Measurements from ENCODE around the gene EFNA5.

DNA sequence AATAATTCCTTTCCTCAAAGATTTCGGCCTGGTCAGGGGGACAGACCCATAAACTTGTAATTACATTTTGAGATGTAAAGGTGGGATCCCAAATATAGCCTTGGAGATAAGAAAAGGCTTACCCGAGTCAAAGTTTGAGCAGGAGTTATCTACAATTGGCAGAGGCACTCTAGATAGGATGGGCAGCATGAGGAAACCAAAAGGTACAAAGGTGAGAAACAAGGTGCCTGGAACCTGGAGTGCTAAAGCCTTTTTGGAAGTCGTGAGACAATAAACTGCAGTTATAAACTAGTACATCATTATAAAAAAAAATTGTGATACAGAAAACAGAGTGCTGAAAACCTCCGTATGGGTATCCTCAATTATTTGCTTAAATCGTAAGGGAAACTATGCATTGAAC lies 212.4 kb downstream of the EFNA5 start:
- TF ChIP-seq MYC (IDR thresholded peaks at IDR 0.05; ENCODE audit: low read depth, low read length) = no peak
- TF ChIP-seq, protein P1, sequence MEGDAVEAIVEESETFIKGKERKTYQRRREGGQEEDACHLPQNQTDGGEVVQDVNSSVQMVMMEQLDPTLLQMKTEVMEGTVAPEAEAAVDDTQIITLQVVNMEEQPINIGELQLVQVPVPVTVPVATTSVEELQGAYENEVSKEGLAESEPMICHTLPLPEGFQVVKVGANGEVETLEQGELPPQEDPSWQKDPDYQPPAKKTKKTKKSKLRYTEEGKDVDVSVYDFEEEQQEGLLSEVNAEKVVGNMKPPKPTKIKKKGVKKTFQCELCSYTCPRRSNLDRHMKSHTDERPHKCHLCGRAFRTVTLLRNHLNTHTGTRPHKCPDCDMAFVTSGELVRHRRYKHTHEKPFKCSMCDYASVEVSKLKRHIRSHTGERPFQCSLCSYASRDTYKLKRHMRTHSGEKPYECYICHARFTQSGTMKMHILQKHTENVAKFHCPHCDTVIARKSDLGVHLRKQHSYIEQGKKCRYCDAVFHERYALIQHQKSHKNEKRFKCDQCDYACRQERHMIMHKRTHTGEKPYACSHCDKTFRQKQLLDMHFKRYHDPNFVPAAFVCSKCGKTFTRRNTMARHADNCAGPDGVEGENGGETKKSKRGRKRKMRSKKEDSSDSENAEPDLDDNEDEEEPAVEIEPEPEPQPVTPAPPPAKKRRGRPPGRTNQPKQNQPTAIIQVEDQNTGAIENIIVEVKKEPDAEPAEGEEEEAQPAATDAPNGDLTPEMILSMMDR (IDR thresholded peaks at IDR 0.05; ENCODE audit: low read depth, low read length) = no peak

All from NB4 (cell line).